Activated T-cell treated with anti-CD3 and anti-CD28 coated beads for 48 hours (primary cell): Measurements from ENCODE around the gene ZDHHC14.

Experiments used
- DNase-seq: peaks from one replicate; pipeline ENCODE4 v3.0.0-alpha.2; 2020; ENCODE audit warnings: low read depth

Gene ZDHHC14

DNA sequence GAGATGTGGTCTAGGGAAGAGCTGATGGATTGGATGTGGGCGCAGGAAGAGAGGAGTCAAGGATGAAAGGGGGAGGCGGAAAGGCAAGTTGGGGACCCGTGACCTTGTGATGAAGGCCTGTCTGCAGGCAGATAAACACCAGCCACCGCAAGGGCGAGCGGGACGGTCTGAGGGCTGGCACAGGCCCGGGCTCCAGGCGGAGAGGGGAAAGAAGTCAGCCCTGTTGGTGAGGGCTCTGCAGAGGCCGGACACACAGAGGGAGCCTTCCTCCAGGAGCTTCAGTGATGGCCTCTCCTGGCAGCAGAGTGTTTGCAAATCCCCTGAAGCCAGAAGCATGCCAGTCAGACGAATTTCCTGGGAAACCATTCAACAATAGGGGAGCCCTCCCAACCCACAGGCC, 112.2 kb downstream of the ZDHHC14 start:
- DNase-seq, result no peak

DNA sequence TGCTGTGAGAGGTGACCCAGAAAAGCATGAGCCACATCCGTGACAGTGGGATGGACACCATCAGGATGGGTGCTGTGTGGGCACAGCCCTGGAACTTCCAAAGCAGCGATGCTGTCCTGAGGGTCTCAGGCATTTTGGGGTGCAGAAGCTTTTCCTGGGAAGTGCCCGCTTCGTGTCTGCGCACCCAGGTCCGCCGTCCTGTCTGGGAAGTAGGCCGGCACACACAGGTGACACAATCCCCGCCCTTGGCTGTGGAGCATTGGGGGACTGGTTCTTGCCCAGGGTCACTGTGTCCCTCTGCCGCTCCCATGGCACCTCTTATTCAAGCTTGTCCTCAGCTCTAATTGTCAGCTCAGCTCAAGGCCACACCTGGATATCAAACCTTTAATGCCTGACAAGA, 112.6 kb downstream of the ZDHHC14 start:
- no peak for DNase-seq

DNA sequence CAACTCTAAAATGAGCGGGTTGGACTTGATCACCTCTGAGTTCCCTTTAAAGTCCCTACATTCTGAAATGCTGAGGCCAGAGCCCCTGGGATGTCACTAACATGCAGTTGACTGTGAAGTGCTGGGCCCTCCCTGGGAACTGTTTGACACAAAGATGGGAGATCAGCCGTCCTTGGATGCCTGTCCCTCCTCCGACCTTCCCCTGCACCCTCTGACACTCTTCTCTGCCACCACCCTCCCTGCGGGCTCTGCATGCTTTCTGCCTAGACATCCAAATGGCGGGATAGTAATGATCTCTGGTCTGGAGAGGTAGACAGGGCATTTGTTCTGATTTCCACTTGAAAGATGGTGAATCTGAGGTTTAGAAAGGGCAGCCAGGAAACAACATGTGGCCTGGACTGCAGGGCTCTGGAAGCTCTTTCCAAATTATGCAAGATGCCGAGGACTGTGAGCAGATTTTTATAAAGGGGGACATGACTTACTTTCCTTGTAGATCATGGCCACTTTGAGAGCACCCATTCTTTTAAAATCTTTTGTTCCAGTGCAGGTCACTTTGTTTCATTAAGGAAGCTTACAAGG, 113.2 kb downstream of the ZDHHC14 start:
- no peak for DNase-seq

DNA sequence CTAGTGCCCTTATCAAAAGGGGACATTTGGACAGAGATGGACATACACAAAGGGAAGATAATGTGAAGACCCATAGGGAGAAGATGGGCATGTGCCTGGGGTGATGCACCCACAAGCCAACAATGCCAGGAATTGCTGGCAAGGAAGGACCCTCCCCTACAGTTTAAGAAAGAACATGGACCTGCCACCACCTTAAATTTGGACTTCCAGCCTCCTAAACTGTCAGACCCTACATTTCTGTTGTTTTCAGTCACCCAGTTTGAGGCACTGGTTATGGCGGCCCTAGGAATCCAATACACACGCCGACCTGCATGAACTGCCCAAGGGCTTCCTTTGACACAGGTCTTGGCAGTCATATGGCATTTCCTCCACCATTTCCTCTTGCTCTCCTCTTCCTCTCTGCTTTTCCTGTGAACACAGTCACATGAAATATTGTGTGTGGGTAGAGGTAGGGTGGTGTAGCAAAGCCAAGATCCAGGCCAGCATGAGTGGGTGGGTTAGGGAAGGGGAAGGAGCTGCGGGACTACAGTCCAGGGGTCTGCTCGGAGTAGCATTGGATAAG, 115.6 kb downstream of the ZDHHC14 start:
- no peak for DNase-seq

DNA sequence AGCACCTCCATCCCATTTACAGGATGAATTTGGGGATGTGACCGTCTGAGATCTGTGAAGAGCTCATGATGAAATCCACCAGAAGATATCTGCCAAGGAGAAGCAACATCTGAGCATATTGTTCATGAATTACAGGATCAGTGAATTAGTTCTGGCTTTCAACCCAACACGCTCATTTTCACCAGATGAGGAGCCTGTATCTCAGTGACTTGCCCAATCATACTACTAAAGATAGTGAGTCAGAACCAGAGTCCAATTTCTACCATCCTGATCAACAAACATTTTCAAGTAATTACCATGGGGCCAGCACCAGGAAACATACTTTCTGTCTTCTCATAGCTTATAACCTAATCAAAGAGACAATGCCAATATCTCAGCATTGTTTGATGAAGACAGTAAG, 116.6 kb downstream of the ZDHHC14 start:
- DNase-seq, result no peak

DNA sequence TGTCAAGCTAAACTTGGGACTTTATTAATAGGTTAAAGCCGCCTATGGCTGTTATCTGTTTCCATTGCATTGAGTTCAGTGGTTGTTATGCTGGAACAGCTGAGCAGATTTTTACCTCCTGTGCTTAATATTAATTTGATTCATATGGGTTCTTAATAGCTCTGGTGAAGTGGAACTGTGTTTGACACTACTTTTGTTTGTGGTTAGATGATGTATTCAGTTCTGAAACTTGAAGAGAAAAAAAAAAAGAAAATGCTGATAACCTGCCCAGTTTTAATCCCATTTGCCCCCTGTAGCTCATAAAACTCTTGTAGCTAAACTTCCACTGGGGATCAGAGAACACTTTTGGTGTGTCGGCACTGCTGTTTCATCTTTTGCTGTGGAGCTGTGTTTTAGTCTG, 117.8 kb downstream of the ZDHHC14 start:
- DNase-seq, result no peak

DNA sequence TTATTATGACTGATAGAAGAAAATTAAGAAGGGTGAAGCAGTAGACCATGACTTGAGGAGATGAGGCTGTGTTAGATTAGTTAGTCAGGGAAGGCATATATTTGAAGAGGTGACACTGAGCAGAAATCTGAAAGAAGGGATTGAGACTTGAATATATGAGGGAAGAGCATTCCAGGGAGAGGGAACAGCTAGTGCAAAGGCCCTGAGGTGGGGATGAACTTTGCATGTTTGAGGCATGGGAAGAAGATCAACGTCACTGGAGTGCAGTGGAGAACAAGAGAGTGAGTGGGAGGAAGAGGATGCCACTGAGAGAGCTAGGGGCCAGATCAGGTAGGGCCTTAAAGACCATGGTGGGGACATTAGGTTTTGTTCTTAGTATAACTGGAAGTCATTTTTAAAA, 119.0 kb downstream of the ZDHHC14 start:
- DNase-seq, result no peak

DNA sequence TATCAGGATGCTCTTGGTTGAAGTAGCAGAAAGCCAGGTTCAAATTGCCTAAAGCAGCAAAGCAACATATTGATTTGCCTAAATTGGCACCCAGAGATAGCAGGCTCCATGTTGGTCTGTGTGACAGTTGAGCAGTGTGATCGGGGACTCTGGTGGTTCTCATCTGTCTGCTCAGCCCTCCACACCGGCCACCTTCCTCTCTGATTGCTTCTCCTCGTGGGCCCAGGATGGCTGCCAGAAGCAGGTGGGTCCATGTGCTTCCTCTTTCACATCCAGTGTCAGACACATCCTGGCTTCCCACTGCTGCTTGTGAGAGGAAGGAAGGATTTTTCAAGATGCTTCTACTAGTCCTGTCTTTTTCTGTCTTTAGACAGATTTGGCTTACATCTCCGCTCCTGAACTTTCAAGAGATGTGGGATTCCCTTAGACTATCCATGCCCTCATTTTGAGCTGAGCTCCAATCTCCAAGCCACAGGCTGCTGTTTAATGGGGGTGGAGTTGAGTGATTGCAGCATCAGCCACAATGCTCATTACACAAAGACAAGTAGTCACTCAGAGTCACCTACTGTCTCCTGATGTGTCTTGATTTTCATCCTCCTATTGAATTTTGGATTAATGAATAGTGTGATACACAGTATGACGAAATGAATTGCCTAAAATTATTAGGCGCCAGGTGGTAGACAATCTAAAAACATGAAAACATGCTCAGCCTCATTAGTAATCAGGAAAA, 122.2 kb downstream of the ZDHHC14 start:
- no peak for DNase-seq

DNA sequence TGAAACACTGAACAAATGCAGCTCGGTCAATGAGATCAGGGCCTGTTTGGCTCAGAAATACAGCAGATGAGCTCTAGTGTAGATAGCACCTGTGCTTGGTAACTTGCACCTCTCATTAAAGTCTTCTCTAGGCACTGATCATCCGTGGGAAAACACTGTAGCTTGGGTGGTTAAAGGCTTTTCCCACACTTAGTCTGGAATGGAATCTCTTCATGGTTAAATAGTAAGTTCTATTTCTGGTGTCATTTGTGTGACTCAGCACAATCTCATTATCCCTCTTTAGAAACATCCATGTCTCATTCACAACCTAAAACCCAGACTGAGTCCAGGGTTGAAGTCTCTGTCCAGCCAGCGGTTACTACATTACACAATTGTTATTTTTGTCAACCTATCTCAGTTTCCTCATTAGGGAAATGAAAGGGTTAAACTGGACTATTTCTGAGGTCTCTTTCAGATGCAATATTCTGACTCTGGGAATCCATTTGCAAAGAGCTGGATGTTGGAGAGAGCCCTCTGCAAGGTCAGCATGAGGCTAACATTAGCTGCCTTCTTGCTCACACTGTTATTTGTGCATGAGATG, 125.0 kb downstream of the ZDHHC14 start:
- DNase-seq, result no peak

DNA sequence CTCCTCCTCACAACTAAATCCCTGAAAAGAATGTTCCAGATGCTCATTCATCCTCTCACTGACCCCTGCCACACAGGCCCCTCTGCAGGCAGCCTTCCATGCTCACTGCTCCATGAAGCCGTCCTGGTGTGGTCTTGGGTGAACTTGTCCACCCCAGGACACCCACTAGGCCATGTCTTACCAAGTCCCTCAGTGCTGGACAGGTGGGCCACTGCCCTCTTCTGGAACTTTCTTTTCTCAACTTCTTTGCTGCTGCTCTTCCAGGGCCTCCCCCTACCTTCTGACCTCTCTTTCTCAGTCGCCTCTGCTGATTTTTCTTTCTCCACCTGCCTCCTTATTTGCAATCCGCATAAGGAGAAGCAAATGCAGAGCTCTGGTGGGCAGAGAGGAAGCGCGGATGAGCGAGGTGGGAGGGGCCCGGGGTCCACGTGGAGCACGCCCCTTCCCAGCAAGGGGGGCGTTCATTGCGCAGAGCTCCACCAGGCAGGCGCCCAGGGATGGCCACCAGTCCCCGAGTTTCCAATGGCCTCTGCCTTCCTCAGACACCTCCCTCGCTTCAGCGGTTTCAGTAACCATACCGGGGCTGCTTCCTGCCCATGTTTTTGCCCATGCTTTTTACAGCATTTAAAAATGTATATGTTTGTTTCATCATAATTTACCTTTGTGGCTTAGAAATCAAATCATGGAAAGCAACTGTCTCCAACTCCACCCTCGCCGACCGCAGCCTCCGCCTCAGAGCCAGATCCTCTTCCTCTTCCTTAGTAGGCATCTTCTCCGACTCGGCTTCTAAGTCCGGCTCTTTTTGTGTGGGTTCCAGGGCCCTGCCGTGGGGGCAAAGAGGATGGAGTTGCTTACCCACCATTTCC, 129.6 kb downstream of the ZDHHC14 start:
- DNase-seq, result no peak

DNA sequence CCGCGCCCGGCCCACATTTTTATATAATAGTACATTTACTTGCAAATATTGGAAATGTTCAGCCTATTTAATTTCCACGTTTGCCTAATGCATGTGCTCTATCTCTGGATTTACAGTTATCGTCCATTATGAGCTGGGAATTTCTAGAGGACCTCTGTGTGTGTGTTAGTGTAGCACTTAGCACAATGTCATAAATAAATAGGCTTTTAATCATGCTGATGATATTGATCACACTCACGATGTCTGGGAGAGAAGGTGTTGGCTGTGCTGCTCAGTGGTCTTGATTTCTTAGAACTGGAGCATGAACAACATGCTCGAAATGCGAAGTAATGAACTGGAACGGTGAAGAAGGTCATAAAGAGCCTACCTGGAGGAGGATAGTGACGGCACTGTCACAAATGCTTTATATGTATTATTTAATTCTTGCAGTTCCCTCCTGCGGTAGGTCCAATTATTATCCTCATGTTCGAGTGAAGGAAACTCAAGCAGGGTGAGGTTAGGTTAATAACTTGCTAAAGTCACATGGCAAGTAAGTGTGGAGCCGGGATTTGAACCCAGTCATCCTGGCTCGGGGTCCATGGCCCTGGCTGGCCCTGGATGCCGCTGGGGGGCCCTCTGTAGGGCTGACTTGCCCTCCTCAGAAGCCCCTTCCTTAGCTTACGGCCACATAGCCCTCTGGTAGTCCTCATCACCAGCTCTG, 130.8 kb downstream of the ZDHHC14 start:
- no peak for DNase-seq

DNA sequence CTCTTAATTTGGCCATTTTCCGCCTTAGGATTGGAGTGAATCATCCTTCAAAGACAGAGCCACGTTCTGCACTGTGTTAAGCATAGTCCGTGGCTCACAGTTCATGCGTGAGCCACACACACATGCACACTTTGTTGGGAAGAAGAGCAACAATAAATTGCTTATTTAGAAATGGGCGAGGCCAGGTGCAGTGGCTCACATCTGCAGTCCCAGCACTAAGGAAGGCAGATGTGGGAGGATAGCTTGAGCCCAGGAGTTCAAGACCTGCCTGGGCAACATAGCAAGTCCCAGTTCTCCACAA, 131.3 kb downstream of the ZDHHC14 start:
- DNase-seq, result no peak

DNA sequence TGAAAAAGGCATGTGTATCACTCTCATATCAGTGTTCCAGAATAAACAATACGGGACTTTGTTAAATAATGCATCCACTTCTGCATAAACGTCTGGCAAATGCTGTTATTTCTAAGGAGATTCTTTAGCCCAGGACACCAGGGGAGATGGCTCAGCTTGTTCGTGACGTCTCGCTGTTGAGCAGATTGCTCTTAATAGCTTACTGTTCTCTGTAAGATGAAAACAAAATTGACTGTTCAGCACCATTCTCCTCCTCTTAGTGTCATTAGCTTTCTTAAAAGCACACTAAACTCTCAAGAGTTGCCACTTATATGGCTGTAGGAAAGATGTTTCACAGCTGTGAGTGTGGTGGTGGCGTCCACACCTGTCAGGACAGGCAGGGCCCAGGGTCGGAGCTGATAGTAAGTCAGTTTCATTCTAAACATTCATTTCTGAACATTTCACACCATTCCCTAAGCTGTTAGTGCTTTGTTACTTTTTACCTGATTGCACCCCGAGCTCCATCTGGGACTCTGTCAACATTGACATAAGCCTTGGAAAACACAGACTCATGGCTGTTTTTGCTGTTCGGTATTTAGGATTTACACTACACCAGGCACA, 132.1 kb downstream of the ZDHHC14 start:
- DNase-seq, result no peak

DNA sequence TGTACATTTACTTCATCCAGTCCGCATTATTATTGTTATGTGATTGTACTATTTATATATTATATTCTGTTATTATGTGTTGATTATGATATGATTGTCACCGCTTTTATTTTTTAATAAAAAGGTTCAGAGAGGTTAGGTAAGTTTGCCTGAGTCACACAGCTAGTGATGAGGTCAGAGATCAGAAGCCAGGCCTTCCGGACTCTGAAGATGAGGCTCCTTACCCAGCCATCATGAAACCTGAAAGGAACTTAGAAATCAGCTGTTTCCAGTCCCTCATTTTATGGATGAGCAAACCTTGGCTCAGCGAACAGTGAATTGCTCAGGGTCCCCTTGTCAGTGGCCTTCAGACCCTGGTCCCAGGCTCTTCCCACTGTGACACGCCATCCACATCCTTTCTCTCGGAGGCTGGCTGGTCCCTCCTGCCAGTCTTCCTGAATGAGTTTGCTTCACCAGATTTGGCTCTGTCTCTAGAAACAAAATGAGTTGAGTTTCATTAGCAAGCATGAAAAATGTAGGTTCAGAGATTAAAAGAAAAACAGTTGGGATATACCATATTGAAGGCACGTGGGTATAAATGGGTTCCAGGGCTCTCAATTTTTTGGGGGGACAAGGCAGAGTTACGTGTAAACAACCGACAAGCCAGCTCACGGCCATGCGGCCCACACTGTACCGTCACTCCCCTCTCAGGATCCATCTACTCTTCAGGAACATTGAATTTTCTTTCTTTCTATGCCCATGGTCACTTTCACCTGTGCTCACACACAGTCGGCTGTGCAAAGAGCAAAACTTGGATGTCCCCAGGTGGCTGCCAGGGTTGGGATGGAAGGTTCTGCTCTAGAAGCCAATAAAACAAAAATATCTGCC, 132.9 kb downstream of the ZDHHC14 start:
- no peak for DNase-seq

DNA sequence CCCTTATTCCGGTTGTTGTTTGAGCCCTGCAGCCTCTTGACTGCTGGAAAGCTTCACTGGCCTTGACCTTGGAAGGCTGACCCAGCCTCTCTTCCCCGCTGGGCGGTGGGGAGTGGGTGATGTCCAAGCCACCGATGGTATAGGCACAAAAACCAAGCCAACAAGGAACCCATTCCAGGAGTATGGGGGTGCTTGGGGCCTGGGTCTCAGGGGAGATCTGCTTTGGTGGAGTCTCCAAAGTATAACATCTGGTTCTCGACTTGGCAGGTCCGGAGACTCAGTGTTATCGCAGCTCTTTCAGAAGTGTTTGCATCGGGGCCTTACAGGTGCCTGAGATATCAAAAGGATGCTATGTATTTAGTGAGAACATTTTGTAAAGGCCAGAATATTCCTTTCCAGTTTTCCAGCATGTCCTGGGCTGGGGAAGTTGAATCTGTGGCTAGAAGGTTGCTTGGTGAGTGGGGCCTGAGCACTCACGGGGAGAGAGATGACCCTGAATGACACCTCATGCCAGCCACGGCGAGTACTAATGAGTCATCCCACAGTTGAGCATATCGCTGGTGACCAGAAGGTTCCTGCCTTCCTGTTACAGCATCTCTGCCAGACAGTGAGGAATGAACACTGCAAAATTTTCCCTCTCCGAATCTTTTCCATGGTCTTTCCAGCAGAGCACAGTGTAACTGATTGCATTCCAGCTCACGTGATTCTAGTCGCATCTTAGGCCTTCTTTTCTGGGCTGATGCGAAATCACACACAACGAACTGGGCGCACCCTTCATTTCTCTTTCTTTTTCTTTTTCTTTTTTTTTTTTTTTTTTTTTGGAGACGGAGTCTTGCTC, 133.9 kb downstream of the ZDHHC14 start:
- DNase-seq, result no peak

DNA sequence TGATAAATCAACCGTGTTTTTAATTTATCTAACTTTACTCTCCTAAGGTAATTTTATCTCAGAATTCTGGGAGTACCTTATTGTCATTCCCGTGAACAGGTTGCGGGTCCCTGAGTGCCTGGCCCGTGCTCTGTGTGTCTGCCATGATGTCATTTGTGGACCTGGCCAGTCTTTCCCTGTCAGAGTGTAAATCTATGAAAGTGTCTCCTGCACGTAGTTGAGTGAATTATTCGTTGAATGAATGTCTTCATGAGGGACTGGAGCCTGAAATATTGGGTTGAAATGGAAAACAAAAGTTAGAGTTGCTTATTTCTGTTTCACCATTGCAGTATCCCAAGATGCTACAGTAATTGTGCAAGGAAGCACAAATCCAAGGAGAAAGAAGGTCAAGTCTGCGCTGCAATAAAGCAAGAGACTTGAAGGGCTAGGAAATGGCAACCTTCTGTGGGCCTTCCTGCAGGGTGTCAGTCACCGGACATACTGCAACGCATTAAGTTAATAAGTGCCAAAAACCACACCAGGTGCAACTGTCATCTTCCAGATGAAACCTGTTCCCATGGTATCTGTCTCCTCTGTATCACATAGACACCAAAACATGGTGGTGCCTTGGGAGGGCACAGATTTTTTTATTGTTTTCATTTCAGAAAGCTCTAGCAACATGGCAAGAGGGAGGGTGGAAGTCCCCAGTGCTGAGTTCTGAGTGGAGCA, 135.5 kb downstream of the ZDHHC14 start:
- DNase-seq, result no peak

DNA sequence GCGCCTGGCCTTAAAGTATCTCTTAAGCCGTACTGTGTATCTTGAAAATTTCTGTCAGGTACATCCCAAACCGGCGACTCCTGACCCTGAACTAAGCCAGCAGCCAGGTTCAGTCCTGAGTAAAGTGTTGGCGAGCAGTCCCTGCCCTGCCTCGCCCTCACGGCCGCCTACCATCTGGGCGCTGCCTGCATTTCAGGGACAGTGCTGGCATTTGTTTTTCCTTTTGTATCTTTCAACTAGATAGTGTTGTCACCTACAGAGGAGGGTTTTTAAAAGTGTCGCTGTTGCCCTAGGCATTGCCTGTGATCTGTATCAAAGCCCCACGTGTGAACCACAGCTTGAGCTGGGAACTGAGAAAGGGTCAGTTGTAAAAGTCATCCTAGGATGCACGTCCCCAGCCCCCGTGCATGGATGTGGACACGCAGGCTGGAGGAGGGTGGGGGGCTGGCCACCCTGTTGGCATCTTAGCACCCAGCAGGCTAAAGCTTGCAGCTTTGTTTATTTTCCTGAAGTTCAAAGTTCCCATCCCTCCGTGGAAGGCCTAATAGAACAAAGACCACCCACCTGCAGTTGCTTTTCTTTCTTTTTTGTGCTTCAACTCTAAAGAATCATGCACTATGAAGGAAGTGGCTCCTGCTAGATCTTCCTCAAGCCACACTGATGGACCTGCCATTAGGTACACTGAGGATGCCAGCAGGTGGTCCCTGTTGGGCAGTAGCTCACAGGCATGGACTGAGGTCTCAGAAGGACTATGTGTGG, 136.8 kb downstream of the ZDHHC14 start:
- DNase-seq, result no peak
